Calu3 (cell line): ENCODE measurements around the gene MRPS18A. TPM values are rescaled to one million over a fixed set of nuclear protein-coding genes. Genes with fewer than 3 reads are reported as not detected.
A peak's percentile ranks its signal among the peaks of the same experiment; 100 is the strongest.
"Not testable (repeated sequence)": the region's sequence is repeated elsewhere in the genome, so short reads cannot be mapped to it uniquely, and the experiment has no call there.

ENCODE experiments used
- BruUV-seq: library from RNA; stranded (reverse); fragments of 400-500 nt; replicated peaks from 2 replicates; lab custom pipeline; 2021; lab: Mats Ljungman, UMichigan
- CTCF ChIA-PET: fragments of 300-600 bp; sonication (Branson Sonifier 250); formaldehyde crosslinking; loops from one replicate; lab custom pipeline; 2022; ENCODE audit warnings: antibody characterized with exemption; lab: Charles Lee
- DNase-seq: peaks from one replicate; pipeline ENCODE4 v3.0.0; 2022
- H3K27ac Mint-ChIP-seq: one replicate; pipeline ENCODE4 v1.8.0; 2022; ENCODE audit warnings: mixed read lengths; ENCODE audit not compliant: unreplicated experiment
- H3K27me3 Mint-ChIP-seq: one replicate; pipeline ENCODE4 v1.8.0; 2022; ENCODE audit warnings: mixed read lengths; ENCODE audit not compliant: unreplicated experiment
- H3K36me3 Mint-ChIP-seq: one replicate; pipeline ENCODE4 v1.8.0; 2022; ENCODE audit warnings: mild to moderate bottlenecking, moderate library complexity, mixed read lengths; ENCODE audit not compliant: insufficient read depth, unreplicated experiment
- H3K4me1 Mint-ChIP-seq: one replicate; pipeline ENCODE4 v1.8.0; 2022; ENCODE audit warnings: mild to moderate bottlenecking, low read depth, mixed read lengths; ENCODE audit not compliant: unreplicated experiment
- H3K4me3 Mint-ChIP-seq: one replicate; pipeline ENCODE4 v1.8.0; 2022; ENCODE audit warnings: mild to moderate bottlenecking, low read depth, moderate library complexity, mixed read lengths; ENCODE audit not compliant: unreplicated experiment
- H3K9me3 Mint-ChIP-seq: one replicate; pipeline ENCODE4 v1.8.0; 2022; ENCODE audit warnings: low read depth, mixed read lengths; ENCODE audit not compliant: unreplicated experiment
- CTCF ChIP-seq: fragments of 200-600 bp; IDR thresholded peaks from one replicate; pipeline ENCODE4 v1.8.0; 2022; ENCODE audit warnings: antibody characterized with exemption; ENCODE audit not compliant: unreplicated experiment
- intact Hi-C: fragments of 100-400 bp; cut with micrococcal nuclease; formaldehyde crosslinking; loops from one replicate; pipeline ENCODE4 v1.10.0; 2022; ENCODE audit not compliant: unreplicated experiment
- total RNA-seq: library from RNA; stranded (reverse); gene quantifications from 2 replicates; pipeline ENCODE4 v1.2.3, GENCODE V29; 2022

MRPS18A gene
- total RNA-seq, 1 experiment from 2014 or later, result 88.8 TPM

GRCh38 chr6:43639984-43640800 is 47.4 kb downstream of the MRPS18A start:
- CTCF ChIA-PET, result interaction anchor here (0.6 to 1.0 kb wide), 2 partner anchors 10 to 539 kb away, joined by 4 to 6 read pairs; no protein-coding TSS in a partner anchor
- Mint-ChIP-seq H3K27me3 (no peaks in the 10 kb centered on the region), H3K4me3 (no peak overlapping the region), H3K27ac (no peak overlapping the region), H3K36me3 (peaks cover 57% of the 10 kb centered on the region), H3K4me1 (peaks cover 22% of the 10 kb centered on the region), H3K9me3 (no peaks in the 10 kb centered on the region)
- no TSS peak for BruUV-seq
- intact Hi-C loops, result no loop called here
- DNase-seq, result no peak
- TF ChIP-seq CTCF, result no peak

GRCh38 chr6:43636308-43636659 is 51.3 kb downstream of the MRPS18A start:
- CTCF ChIA-PET, result interaction anchor here (1.0 to 1.3 kb wide), 2 partner anchors 9 to 133 kb away, joined by 3 to 4 read pairs; no protein-coding TSS in a partner anchor
- Mint-ChIP-seq H3K36me3 (peaks cover 46% of the 10 kb centered on the region), H3K27ac (peak overlapping the region; percentile 89), H3K4me1 (peaks cover 30% of the 10 kb centered on the region), H3K4me3 (peak overlapping the region; percentile 91), H3K27me3 (no peaks in the 10 kb centered on the region), H3K9me3 (no peaks in the 10 kb centered on the region)
- BruUV-seq, result TSS peak; percentile 64
- no peak for DNase-seq
- intact Hi-C loops, result no loop called here
- TF ChIP-seq CTCF, result no peak

- Mint-ChIP-seq H3K9me3 (no peaks in the 10 kb centered on the region), H3K36me3 (peaks cover 40% of the 10 kb centered on the region), H3K4me3 (peak within 1 kb of the TSS; percentile 91), H3K4me1 (peaks cover 36% of the 10 kb centered on the region), H3K27ac (peak within 1 kb of the TSS; percentile 89), H3K27me3 (no peaks in the 10 kb centered on the region)
- intact Hi-C loops, result no loop called here
- CTCF ChIA-PET, result interaction anchor here (1.0 to 1.3 kb wide), 2 partner anchors 8 to 134 kb away, joined by 3 to 4 read pairs; no protein-coding TSS in a partner anchor
- no peak for TF ChIP-seq CTCF
- DNase-seq, result peak; percentile 90
- no TSS peak for BruUV-seq
Measured at GRCh38 chr6:43635387-43636307, 51.9 kb downstream of the MRPS18A start, which contains the start of gene MAD2L1BP. TSS of gene MAD2L1BP (plus strand) at chr6:43635840. CDS start at chr6:43635876, 36 bp downstream.

- Mint-ChIP-seq H3K9me3 (no peaks in the 10 kb centered on the region), H3K27me3 (no peaks in the 10 kb centered on the region), H3K4me1 (peaks cover 37% of the 10 kb centered on the region), H3K4me3 (no peak overlapping the region), H3K27ac (peak overlapping the region; percentile 89), H3K36me3 (peaks cover 39% of the 10 kb centered on the region)
- no peak for TF ChIP-seq CTCF
- CTCF ChIA-PET, result no interaction called here
- BruUV-seq, result no TSS peak
- no peak for DNase-seq
- intact Hi-C loops, result no loop called here
Measured at GRCh38 chr6:43634702-43635303, 52.8 kb downstream of the MRPS18A start.

GRCh38 chr6:43633002-43633401 is 54.6 kb downstream of the MRPS18A start:
- H3K36me3 Mint-ChIP-seq, result peaks cover 41% of the 10 kb centered on the region
- H3K4me3 Mint-ChIP-seq, H3K27ac Mint-ChIP-seq, CTCF ChIA-PET, intact Hi-C loops, H3K27me3 Mint-ChIP-seq, BruUV-seq, DNase-seq, H3K9me3 Mint-ChIP-seq: not testable (repeated sequence)
- peaks cover 36% of the 10 kb centered on the region for H3K4me1 Mint-ChIP-seq
